ENCODE measurements around the gene RAB1A.

Gene RAB1A

DNA sequence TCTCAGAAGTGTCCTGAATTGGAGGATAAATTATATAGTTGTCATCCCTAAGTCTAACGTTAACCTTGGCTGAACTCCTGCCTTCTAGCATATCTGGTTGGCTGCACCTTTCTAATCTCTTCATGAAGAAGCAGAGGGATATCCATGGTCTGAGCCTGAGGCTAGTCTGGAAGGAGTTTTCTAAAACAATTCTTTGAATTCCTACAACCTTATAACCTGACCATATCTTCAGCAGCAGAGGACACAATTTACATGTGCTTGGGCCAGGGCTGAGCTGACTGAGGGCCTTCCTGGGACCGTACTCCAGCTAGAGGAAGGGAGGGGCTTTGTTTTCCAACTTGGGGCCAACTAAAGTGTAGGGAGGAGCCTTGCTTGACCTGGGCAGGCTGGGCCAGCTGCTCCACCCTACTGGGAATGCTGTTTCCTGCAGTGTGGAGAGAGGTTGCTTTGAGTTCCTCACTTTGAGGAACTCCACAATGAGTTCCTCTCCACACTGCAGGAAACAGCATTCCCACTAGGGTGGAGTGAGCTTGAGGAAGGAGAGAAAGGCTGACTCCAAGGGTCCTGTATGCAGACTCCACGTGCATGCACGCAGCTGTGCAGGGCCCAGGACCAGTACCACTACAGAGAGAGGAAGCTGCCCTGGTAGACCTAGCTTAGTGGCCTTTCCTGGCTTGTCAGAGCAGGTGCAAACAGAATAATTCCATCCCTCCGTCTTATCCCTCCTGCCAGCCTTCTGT is 54.1 kb downstream of the RAB1A start:
- Histone ChIP-seq H3K27ac (ENCODE audit: low read depth, low read length) (peak overlapping the region; percentile 48), H3K4me3 (ENCODE audit: low read depth in 1 of 2, low read length in 2 of 2) (no peak overlapping the region), H3K36me3 (ENCODE audit: control insufficient read depth in 1 of 2, insufficient read depth in 2 of 2, low read length in 2 of 2) (peaks cover 16 to 50% of the 10 kb centered on the region in 2 donors), H3K27me3 (ENCODE audit: control insufficient read depth in 1 of 2, insufficient read depth in 2 of 2, low read length in 2 of 2) (no peaks in the 10 kb centered on the region), H3K4me1 (ENCODE audit: control insufficient read depth in 1 of 2, insufficient read depth in 2 of 2, low read length in 2 of 2) (peaks cover 20% of the 10 kb centered on the region in 2 donors), H3K9ac (ENCODE audit: low read depth in 1 of 2, low read length in 2 of 2) (no peak overlapping the region), H3K9me3 (ENCODE audit: control insufficient read depth in 1 of 2, low read length in 2 of 2) (no peaks in the 10 kb centered on the region)

DNA sequence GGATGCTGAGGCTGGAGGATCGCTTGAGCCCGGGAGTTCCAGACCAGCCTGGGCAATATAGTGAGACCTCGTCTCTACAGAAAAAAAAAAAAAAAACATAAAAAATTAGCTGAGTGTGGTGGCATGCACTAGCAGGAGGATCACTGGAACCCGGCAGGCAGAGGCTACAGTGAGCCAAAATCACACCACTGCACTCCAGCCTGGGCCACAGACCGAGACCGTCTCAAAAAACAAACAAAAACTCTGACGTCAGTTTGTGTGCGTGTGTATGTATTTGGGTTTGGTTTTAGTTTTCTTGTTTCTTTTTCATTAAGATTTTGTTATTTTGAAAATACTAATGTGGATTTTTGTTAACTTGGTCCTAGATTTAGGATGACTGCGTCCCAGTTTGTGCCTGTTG is 54.7 kb downstream of the RAB1A start:
- H3K9me3 ChIP-seq (ENCODE audit: control insufficient read depth in 1 of 2, low read length in 2 of 2), result no peaks in the 10 kb centered on the region
- H3K27me3 ChIP-seq (ENCODE audit: control insufficient read depth in 1 of 2, insufficient read depth in 2 of 2, low read length in 2 of 2), result no peaks in the 10 kb centered on the region
- no peak overlapping the region for H3K9ac ChIP-seq (ENCODE audit: low read depth in 1 of 2, low read length in 2 of 2)
- peaks cover 26% of the 10 kb centered on the region in 2 donors for H3K4me1 ChIP-seq (ENCODE audit: control insufficient read depth in 1 of 2, insufficient read depth in 2 of 2, low read length in 2 of 2)
- H3K36me3 ChIP-seq (ENCODE audit: control insufficient read depth in 1 of 2, insufficient read depth in 2 of 2, low read length in 2 of 2), result peaks cover 16 to 48% of the 10 kb centered on the region in 2 donors
- no peak overlapping the region for H3K4me3 ChIP-seq (ENCODE audit: low read depth in 1 of 2, low read length in 2 of 2)
- no peak overlapping the region for H3K27ac ChIP-seq (ENCODE audit: low read depth, low read length)

DNA sequence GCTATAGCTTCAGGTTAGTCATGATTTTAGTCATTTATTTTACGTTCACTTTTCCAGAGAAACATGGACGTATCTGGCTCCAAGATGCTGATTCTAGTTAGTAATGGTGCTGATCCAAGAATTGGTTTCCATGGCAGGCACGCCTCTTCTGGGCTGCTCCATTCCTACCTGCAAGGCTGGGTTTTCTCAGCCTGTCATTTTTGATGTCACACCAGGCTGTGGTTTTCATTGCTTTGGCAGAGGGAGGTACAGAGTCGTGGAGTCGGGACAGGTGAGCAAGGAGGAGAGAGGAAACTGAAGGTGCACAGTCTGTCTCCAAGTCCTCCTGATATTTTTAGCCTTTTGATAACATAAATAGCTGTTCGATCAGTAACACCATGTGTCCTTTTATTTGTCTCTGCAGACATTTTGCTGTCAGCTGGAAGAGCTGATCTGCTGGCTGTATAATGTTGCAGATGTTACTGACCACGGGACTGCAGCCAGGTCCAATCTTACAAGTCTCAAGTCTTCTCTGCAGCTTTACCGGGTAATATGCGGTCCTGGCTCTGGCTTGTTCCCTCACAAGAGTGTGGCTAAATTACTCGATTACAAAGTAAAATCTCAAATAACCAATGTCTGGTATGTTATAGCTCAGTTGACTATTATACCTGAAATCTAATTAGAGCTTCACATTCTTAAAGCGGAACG is 55.9 kb downstream of the RAB1A start:
- H3K4me1 ChIP-seq (ENCODE audit: control insufficient read depth in 1 of 2, insufficient read depth in 2 of 2, low read length in 2 of 2), result peaks cover 36% of the 10 kb centered on the region in 2 donors
- H3K36me3 ChIP-seq (ENCODE audit: control insufficient read depth in 1 of 2, insufficient read depth in 2 of 2, low read length in 2 of 2), result peaks cover 16 to 46% of the 10 kb centered on the region in 2 donors
- H3K9ac ChIP-seq (ENCODE audit: low read depth in 1 of 2, low read length in 2 of 2), result no peak overlapping the region

DNA sequence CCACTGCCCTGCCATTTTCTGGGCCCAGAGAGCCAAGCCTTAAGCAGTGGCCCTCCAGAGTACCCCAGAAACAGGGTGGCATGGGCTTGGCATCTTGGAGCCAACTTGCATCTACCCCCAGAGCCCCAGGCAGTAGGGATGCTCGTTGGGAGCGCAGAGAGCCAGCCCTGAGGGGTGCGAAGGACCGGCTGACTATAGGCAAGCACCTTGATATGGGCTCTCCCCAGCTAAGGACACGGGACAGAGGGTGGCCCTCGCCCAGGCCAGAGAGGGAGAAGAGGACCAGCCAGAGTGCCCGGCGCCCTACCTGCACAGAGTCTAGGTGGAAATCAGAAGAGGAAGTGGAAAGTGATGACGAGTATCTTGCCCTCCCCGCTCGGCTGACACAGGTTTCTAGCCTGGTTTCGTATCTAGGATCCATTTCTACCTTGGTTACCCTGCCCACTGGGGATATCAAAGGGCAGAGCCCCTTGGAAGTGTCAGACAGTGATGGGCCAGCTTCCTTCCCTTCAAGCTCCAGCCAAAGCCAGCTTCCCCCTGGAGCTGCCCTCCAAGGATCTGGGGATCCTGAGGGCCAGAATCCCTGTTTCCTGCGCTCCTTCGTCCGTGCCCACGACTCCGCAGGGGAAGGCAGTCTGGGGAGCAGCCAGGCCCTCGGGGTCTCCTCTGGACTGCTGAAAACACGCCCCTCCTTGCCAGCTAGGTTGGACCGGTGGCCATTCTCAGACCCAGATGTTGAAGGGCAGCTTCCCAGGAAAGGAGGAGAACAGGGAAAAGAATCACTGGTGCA is 57.5 kb downstream of the RAB1A start:
- H3K4me1 ChIP-seq (ENCODE audit: control insufficient read depth in 1 of 2, insufficient read depth in 2 of 2, low read length in 2 of 2), result peaks cover 36% of the 10 kb centered on the region in 2 donors
- H3K9me3 ChIP-seq (ENCODE audit: control insufficient read depth in 1 of 2, low read length in 2 of 2), result no peaks in the 10 kb centered on the region
- no peak overlapping the region for H3K9ac ChIP-seq (ENCODE audit: low read depth in 1 of 2, low read length in 2 of 2)
- H3K4me3 ChIP-seq (ENCODE audit: low read depth in 1 of 2, low read length in 2 of 2), result no peak overlapping the region
- peaks cover 5 to 35% of the 10 kb centered on the region in 2 donors for H3K36me3 ChIP-seq (ENCODE audit: control insufficient read depth in 1 of 2, insufficient read depth in 2 of 2, low read length in 2 of 2)
- H3K27me3 ChIP-seq (ENCODE audit: control insufficient read depth in 1 of 2, insufficient read depth in 2 of 2, low read length in 2 of 2), result no peaks in the 10 kb centered on the region
- H3K27ac ChIP-seq (ENCODE audit: low read depth, low read length), result no peak overlapping the region

More for the DNA sequence above, 55.9 kb downstream of the RAB1A start:
- Histone ChIP-seq H3K9me3 (ENCODE audit: control insufficient read depth in 1 of 2, low read length in 2 of 2) (no peaks in the 10 kb centered on the region), H3K4me3 (ENCODE audit: low read depth in 1 of 2, low read length in 2 of 2) (no peak overlapping the region), H3K27ac (ENCODE audit: low read depth, low read length) (no peak overlapping the region), H3K27me3 (ENCODE audit: control insufficient read depth in 1 of 2, insufficient read depth in 2 of 2, low read length in 2 of 2) (no peaks in the 10 kb centered on the region)

DNA sequence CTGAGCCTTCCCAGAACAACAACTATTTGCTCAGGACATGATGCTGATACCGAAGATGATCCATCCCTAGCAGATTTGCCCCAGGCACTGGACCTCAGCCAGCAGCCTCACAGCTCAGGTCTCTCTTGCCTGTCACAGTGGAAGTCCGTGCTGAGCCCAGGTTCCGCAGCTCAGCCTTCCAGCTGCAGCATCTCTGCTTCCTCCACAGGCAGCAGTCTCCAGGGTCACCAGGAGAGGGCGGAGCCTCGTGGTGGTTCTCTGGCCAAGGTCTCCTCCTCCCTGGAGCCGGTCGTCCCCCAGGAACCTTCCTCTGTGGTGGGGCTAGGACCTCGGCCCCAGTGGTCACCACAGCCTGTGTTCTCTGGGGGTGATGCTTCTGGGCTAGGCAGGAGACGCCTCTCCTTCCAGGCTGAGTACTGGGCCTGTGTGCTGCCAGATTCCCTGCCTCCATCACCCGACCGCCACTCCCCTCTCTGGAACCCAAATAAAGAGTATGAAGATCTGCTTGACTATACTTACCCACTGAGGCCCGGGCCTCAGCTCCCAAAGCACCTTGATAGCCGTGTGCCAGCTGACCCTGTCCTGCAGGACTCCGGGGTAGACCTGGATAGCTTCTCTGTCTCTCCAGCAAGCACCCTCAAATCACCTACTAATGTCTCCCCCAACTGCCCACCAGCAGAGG is 58.3 kb downstream of the RAB1A start:
- Histone ChIP-seq H3K27me3 (ENCODE audit: control insufficient read depth in 1 of 2, insufficient read depth in 2 of 2, low read length in 2 of 2) (no peaks in the 10 kb centered on the region), H3K4me1 (ENCODE audit: control insufficient read depth in 1 of 2, insufficient read depth in 2 of 2, low read length in 2 of 2) (peaks cover 35% of the 10 kb centered on the region in 2 donors), H3K9me3 (ENCODE audit: control insufficient read depth in 1 of 2, low read length in 2 of 2) (no peaks in the 10 kb centered on the region), H3K27ac (ENCODE audit: low read depth, low read length) (no peak overlapping the region), H3K4me3 (ENCODE audit: low read depth in 1 of 2, low read length in 2 of 2) (no peak overlapping the region), H3K9ac (ENCODE audit: low read depth in 1 of 2, low read length in 2 of 2) (no peak overlapping the region), H3K36me3 (ENCODE audit: control insufficient read depth in 1 of 2, insufficient read depth in 2 of 2, low read length in 2 of 2) (peaks cover 4 to 35% of the 10 kb centered on the region in 2 donors)

DNA sequence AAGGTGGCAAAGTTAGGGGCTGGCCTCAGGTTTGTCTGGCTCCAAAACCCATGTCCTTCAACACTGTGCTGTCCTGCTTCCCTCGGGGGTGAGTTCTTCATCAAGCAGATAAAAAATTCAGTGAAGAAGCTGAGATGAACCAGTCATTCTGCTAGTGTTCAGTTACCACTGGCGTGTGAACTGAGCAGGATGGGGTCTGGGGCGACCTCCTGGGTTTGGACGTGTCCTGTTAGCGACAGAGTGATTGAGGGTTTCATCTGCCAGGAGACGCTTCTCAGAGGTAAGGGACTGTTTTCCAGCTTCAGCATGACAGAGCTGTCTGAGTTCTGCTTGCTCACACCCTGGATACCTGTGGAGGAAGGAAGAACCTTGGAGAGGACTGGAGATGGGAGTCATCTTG is 59.0 kb downstream of the RAB1A start:
- H3K36me3 ChIP-seq (ENCODE audit: control insufficient read depth in 1 of 2, insufficient read depth in 2 of 2, low read length in 2 of 2), result peaks cover 4 to 35% of the 10 kb centered on the region in 2 donors
- H3K4me1 ChIP-seq (ENCODE audit: control insufficient read depth in 1 of 2, insufficient read depth in 2 of 2, low read length in 2 of 2), result peaks cover 28% of the 10 kb centered on the region in 2 donors
- H3K27ac ChIP-seq (ENCODE audit: low read depth, low read length), result no peak overlapping the region
- H3K4me3 ChIP-seq (ENCODE audit: low read depth in 1 of 2, low read length in 2 of 2), result no peak overlapping the region
- no peaks in the 10 kb centered on the region for H3K9me3 ChIP-seq (ENCODE audit: control insufficient read depth in 1 of 2, low read length in 2 of 2)
- no peaks in the 10 kb centered on the region for H3K27me3 ChIP-seq (ENCODE audit: control insufficient read depth in 1 of 2, insufficient read depth in 2 of 2, low read length in 2 of 2)
- H3K9ac ChIP-seq (ENCODE audit: low read depth in 1 of 2, low read length in 2 of 2), result peak overlapping the region in 1 of 2 donors; percentile 44

DNA sequence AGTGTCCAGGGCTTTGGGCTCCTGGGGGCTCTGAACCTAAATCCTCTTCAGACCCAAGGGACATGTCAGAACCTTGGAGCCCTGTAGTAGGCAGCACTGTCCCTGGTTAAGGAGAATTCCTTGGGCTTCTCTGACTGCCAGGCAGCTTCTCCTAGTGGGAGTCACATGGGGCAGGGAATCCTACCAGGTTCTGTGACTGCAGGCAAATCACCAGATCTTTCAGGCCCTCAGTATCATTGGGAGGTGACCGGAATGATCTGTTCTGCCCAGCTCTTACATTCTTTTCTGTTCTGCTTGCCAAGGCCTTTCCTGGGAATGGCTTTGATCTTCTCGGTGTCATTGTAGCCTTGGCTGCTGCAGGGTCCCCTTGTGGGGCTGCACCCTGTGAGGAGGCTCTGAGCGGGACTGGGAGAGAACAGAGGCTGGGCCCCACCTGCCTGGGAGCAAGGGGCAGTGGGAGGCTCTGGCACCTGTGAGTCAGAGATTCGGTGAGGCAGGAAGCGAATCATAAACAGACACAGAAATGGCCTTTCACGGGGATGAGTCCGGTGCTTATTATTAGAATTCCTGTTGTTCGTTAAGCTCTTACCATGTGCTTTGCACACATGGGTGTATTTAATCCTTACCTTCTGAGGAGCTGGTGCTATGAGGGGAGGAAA is 59.6 kb downstream of the RAB1A start:
- H3K27ac ChIP-seq (ENCODE audit: low read depth, low read length), result peak overlapping the region; percentile 2
- H3K4me1 ChIP-seq (ENCODE audit: control insufficient read depth in 1 of 2, insufficient read depth in 2 of 2, low read length in 2 of 2), result peaks cover 24 to 30% of the 10 kb centered on the region in 2 donors
- no peaks in the 10 kb centered on the region for H3K9me3 ChIP-seq (ENCODE audit: control insufficient read depth in 1 of 2, low read length in 2 of 2)
- H3K36me3 ChIP-seq (ENCODE audit: control insufficient read depth in 1 of 2, insufficient read depth in 2 of 2, low read length in 2 of 2), result peaks cover 4 to 35% of the 10 kb centered on the region in 2 donors
- H3K27me3 ChIP-seq (ENCODE audit: control insufficient read depth in 1 of 2, insufficient read depth in 2 of 2, low read length in 2 of 2), result no peaks in the 10 kb centered on the region
- peak overlapping the region in 1 of 2 donors; percentile 30 for H3K4me3 ChIP-seq (ENCODE audit: low read depth in 1 of 2, low read length in 2 of 2)
- H3K9ac ChIP-seq (ENCODE audit: low read depth in 1 of 2, low read length in 2 of 2), result peak overlapping the region in 1 of 2 donors; percentile 44

DNA sequence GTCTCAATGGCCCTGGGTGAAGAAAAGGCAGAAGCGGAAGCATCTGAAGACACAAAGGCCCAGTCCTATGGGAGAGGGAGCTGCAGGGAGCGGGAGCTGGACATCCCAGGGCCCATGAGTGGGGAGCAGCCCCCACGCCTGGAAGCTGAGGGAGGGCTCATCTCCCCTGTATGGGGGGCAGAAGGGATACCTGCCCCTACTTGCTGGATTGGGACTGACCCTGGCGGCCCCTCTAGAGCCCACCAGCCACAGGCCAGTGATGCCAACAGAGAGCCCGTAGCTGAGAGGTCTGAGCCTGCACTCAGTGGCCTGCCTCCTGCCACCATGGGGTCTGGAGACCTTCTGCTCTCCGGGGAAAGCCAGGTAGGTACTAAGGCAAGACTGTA is 60.5 kb downstream of the RAB1A start:
- Histone ChIP-seq H3K27ac (ENCODE audit: low read depth, low read length) (no peak overlapping the region), H3K4me3 (ENCODE audit: low read depth in 1 of 2, low read length in 2 of 2) (no peak overlapping the region), H3K4me1 (ENCODE audit: control insufficient read depth in 1 of 2, insufficient read depth in 2 of 2, low read length in 2 of 2) (peaks cover 30 to 34% of the 10 kb centered on the region in 2 donors), H3K27me3 (ENCODE audit: control insufficient read depth in 1 of 2, insufficient read depth in 2 of 2, low read length in 2 of 2) (no peaks in the 10 kb centered on the region), H3K9ac (ENCODE audit: low read depth in 1 of 2, low read length in 2 of 2) (no peak overlapping the region), H3K9me3 (ENCODE audit: control insufficient read depth in 1 of 2, low read length in 2 of 2) (no peaks in the 10 kb centered on the region), H3K36me3 (ENCODE audit: control insufficient read depth in 1 of 2, insufficient read depth in 2 of 2, low read length in 2 of 2) (peaks cover 4 to 35% of the 10 kb centered on the region in 2 donors)

DNA sequence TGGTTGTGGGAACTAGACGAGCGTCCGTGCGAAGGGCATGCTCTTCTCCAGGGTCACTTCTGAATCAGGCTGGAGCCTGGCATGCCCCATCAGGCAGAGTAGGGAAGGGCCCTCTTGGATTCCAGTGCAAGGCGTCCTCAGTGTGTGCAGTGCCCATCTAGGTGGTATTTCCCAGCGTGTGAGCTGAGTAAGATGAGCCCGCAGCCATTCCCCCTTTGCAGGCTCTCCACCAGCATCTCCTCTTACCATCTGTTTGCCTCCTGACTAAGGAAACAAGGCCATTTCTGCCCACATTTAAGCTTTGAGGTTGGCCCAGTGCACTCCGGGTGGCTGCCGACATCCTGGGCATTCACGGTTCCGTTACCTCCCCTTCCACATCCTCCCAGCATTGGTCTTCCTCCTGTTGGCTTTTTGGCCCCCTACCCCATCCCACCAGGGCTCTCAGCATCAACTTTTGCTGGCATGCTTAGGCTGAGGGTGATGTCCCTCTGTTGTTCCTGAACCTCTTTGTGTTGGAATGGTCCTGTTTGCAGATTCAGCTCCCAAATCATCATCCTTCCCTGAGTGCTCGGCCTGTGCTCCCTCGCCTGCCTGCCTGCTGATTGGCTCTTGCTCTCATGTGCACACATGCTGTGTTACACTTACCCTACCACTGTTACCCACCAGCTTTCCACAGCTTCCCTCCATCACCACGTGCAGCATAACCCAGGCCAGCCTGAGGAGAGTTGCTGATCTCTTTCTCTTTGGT is 61.9 kb downstream of the RAB1A start:
- H3K9me3 ChIP-seq (ENCODE audit: control insufficient read depth in 1 of 2, low read length in 2 of 2), result no peaks in the 10 kb centered on the region
- no peak overlapping the region for H3K27ac ChIP-seq (ENCODE audit: low read depth, low read length)
- peaks cover 30 to 34% of the 10 kb centered on the region in 2 donors for H3K4me1 ChIP-seq (ENCODE audit: control insufficient read depth in 1 of 2, insufficient read depth in 2 of 2, low read length in 2 of 2)
- H3K4me3 ChIP-seq (ENCODE audit: low read depth in 1 of 2, low read length in 2 of 2), result no peak overlapping the region
- peaks cover 4 to 23% of the 10 kb centered on the region in 2 donors for H3K36me3 ChIP-seq (ENCODE audit: control insufficient read depth in 1 of 2, insufficient read depth in 2 of 2, low read length in 2 of 2)
- H3K27me3 ChIP-seq (ENCODE audit: control insufficient read depth in 1 of 2, insufficient read depth in 2 of 2, low read length in 2 of 2), result no peaks in the 10 kb centered on the region
- no peak overlapping the region for H3K9ac ChIP-seq (ENCODE audit: low read depth in 1 of 2, low read length in 2 of 2)

Data from duodenal mucosa (tissue), 2 donors.